HEK293 (cell line): ENCODE measurements around the gene SGMS1.

Experiments used
- MZF1 ChIP-seq: fragments of 450-650 bp; formaldehyde crosslinking; IDR thresholded peaks from 2 replicates; pipeline ENCODE4 v1.5.1; 2017; ENCODE audit warnings: missing biosample characterization, missing genetic modification characterization, borderline replicate concordance
- PATZ1 ChIP-seq: fragments of 450-650 bp; formaldehyde crosslinking; IDR thresholded peaks from 2 replicates; pipeline ENCODE4 v1.5.1; 2016; ENCODE audit warnings: missing biosample characterization, missing genetic modification characterization
- TF ChIP-seq, protein P1 (sequence below): fragments of 450-650 bp; formaldehyde crosslinking; IDR thresholded peaks from 2 replicates; pipeline ENCODE4 v1.5.1; 2017; ENCODE audit warnings: missing biosample characterization, missing genetic modification characterization

GRCh38 chr10:50416181-50416824 lies 207.5 kb downstream of the SGMS1 start:
- TF ChIP-seq PATZ1 (no peak), MZF1 (tag by site-specific recombination) (no peak)
- TF ChIP-seq, protein P1, sequence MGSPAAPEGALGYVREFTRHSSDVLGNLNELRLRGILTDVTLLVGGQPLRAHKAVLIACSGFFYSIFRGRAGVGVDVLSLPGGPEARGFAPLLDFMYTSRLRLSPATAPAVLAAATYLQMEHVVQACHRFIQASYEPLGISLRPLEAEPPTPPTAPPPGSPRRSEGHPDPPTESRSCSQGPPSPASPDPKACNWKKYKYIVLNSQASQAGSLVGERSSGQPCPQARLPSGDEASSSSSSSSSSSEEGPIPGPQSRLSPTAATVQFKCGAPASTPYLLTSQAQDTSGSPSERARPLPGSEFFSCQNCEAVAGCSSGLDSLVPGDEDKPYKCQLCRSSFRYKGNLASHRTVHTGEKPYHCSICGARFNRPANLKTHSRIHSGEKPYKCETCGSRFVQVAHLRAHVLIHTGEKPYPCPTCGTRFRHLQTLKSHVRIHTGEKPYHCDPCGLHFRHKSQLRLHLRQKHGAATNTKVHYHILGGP, result no peak
